ENCODE measurements around the gene TEC.

DNA sequence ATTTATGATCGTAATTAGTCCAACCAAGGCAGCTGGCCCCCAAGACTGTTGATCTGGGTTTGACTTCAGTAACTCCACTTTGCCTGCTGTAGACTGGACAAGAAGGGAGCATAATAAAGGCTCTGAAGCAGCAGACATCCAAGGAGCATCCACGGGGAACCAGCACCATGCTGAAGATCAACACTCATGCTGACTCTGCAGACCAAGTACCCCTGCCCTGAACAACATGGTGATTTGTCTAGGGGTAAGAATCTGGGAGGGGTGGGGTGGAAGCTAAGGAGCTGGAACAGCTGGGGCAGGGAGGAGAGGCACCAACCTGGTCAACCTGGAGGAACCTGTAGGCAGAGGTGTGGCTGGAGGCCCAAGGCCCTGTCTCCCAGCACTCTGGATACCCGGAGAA is 2.1 kb downstream of the TEC start:
- TF ChIP-seq, protein P1, sequence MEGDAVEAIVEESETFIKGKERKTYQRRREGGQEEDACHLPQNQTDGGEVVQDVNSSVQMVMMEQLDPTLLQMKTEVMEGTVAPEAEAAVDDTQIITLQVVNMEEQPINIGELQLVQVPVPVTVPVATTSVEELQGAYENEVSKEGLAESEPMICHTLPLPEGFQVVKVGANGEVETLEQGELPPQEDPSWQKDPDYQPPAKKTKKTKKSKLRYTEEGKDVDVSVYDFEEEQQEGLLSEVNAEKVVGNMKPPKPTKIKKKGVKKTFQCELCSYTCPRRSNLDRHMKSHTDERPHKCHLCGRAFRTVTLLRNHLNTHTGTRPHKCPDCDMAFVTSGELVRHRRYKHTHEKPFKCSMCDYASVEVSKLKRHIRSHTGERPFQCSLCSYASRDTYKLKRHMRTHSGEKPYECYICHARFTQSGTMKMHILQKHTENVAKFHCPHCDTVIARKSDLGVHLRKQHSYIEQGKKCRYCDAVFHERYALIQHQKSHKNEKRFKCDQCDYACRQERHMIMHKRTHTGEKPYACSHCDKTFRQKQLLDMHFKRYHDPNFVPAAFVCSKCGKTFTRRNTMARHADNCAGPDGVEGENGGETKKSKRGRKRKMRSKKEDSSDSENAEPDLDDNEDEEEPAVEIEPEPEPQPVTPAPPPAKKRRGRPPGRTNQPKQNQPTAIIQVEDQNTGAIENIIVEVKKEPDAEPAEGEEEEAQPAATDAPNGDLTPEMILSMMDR (IDR thresholded peaks at IDR 0.05): no peak
- no peak for TF ChIP-seq POLR2A (IDR thresholded peaks at IDR 0.05)
